ENCODE data around the gene AUP1. TPM values are rescaled to one million over a fixed set of nuclear protein-coding genes. Genes with fewer than 3 reads are reported as not detected.
A peak's percentile ranks its signal among the peaks of the same experiment; 100 is the strongest.
"Not testable (repeated sequence)": the region's sequence is repeated elsewhere in the genome, so short reads cannot be mapped to it uniquely, and the experiment has no call there.

The AUP1 gene
- total and polyA plus RNA-seq, 2 of the 4 experiments (the other 2 are of a cell fraction) = 47.5 to 100.0 TPM

DNA sequence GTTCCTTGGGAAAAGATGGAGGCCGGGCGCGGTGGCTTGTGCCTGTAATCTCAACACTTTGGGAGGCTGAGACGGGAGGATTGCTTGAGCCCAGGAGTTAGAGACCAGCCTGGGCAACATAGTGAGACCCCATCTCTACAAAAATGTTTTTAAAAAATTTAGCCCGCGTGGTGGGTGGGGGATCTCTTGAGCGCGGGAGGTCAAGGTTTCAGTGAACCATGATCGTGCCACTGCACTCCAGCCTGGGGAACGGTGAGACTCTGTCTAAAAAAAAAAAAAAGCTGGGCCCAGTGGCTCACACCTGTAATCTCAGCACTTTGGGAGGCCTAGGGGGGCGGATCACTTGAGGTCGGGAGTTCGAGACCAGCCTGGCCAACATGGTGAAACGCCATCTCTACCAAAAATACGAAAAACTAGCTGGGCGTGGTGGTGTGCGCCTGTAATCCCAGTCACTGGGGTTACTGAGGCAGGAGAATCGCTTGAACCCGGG is 45.8 kb downstream of the AUP1 start:
- H3K9me1 ChIP-seq (ENCODE audit: insufficient read depth, low read length); H3K9me3 ChIP-seq (ENCODE audit: control insufficient read depth, insufficient read depth, low read length); DNase-seq; ATAC-seq (ENCODE audit: low read depth); H2BK5ac ChIP-seq (ENCODE audit: low read depth, low read length, poor library complexity, severe bottlenecking); H4K20me1 ChIP-seq (ENCODE audit: insufficient read depth, low read length); H3K27me3 ChIP-seq (ENCODE audit: control insufficient read depth, insufficient read depth, low read length); dilution Hi-C loops (cut with HindIII; ENCODE audit: low sequenced_read_pairs, unreplicated experiment); H3K18ac ChIP-seq (ENCODE audit: low read depth, low read length); BruUV-seq (replicated peaks); H2BK20ac ChIP-seq (ENCODE audit: low read depth, low read length); H3K56ac ChIP-seq (ENCODE audit: extremely low read depth, insufficient read depth, low read length); H2BK15ac ChIP-seq (ENCODE audit: low read depth, low read length): not testable (repeated sequence)
- peak overlapping the region; percentile 8 for H4K5ac ChIP-seq (ENCODE audit: low read depth, low read length)
- intact Hi-C loops (cut with micrococcal nuclease) (loop anchor here (1.0 kb wide), 3 partner anchors 29 to 104 kb away; partner anchors contain the start of genes AUP1 and HTRA2), in situ Hi-C loops (cut with MboI; ENCODE audit: low sequenced_read_pairs) (loop anchor here (5.0 to 25.0 kb wide), 2 partner anchors 94 to 379 kb away; no protein-coding TSS in a partner anchor)
- 0 out of 2 replicates have a peak overlapping the region, but pooled peaks have one; percentile 6 for H2AK5ac ChIP-seq (ENCODE audit: low read depth, low read length)
- H3K4me1 ChIP-seq (ENCODE audit: control insufficient read depth, insufficient read depth, low read length) = peaks cover 16% of the 10 kb centered on the region
- peak overlapping the region; percentile 80 for H3K4me3 ChIP-seq (ENCODE audit: insufficient read depth, low read depth, low read length)
- H3K79me1 ChIP-seq (ENCODE audit: low read depth in 1 of 2, low read length in 2 of 2) = peaks cover 24 to 60% of the 10 kb centered on the region in 2 experiments
- peak overlapping the region; percentile 73 for H3K9ac ChIP-seq (ENCODE audit: low read depth, low read length)
- peak overlapping the region; percentile 99 for H2AK9ac ChIP-seq (replicated peaks; ENCODE audit: low read depth, low read length, poor library complexity)
- H4K91ac ChIP-seq (ENCODE audit: insufficient read depth, low read depth, low read length) = peak overlapping the region; percentile 77
- H2AFZ ChIP-seq (replicated peaks; ENCODE audit: low read length, poor library complexity) = peak overlapping the region; percentile 100
- POLR2A ChIA-PET (ENCODE audit: unreplicated experiment) = interaction anchor here (0.6 kb wide), 1 partner anchor 31 kb away, joined by 3 read pairs; the partner anchor contains the start of gene TLX2
- H3K27ac ChIP-seq (ENCODE audit: insufficient read depth, low read length) = peak overlapping the region; percentile 44; the same call in 1 of the 2 replicates
- peak overlapping the region; percentile 62 for H3K23ac ChIP-seq (ENCODE audit: low read depth, low read length)
- H3K36me3 ChIP-seq (ENCODE audit: control insufficient read depth, insufficient read depth, low read length) = peaks cover 10% of the 10 kb centered on the region
- H3K4ac ChIP-seq (ENCODE audit: low read depth, low read length) = peak overlapping the region; percentile 97
- peak overlapping the region; percentile 83; the same call in 1 of the 2 replicates for H3K14ac ChIP-seq (replicated peaks; ENCODE audit: low read depth, low read length)
- H2BK120ac ChIP-seq (ENCODE audit: low read depth, low read length) = peak overlapping the region; percentile 16; the same call in 1 of the 2 replicates
- peak overlapping the region; percentile 79 to 100; a peak in 3 of 4 replicates for H4K8ac ChIP-seq (ENCODE audit: low read depth in 2 of 2, low read length in 2 of 2)
- H3K4me2 ChIP-seq (ENCODE audit: low read depth, low read length) = peak overlapping the region; percentile 75
- 91% methylated on average over 5 of the region's 19 CpGs; no CpG with 5 or more reads in 1 of the 2 experiments for WGBS, 2 experiments (ENCODE audit: extremely low coverage in 2 of 2, insufficient read length in 1 of 2)
- CTCF ChIA-PET = interaction anchor here (0.7 to 3.4 kb wide), 3 partner anchors 49 to 105 kb away, joined by 3 to 17 read pairs (median 3); no protein-coding TSS in a partner anchor

Measured in IMR-90 (cell line).